HCT116 (cell line): ENCODE data around the gene ALK. TPM values are rescaled to one million over a fixed set of nuclear protein-coding genes. Genes with fewer than 3 reads are reported as not detected.

ENCODE experiments used
- ATAC-seq: fragments of 200-7000 bp; cut with Tn5 transposase; 2 replicates; pipeline ENCODE4 v1.9.1; 2020; ENCODE audit warnings: mild to moderate bottlenecking, moderate library complexity
- BruUV-seq: library from RNA; stranded (reverse); fragments of 400-500 nt; replicated peaks from 2 replicates; lab custom pipeline; 2021; lab: Mats Ljungman, UMichigan
- CTCF ChIA-PET: fragments of 300-600 bp; sonication (Branson Sonifier 250); formaldehyde crosslinking; loops from one replicate; lab custom pipeline; 2021; ENCODE audit warnings: antibody characterized with exemption; lab: Charles Lee
- POLR2A ChIA-PET: fragments of 300-600, 350-600 bp; sonication (Branson Sonifier 250); formaldehyde crosslinking; loops from one replicate; lab custom pipeline; 2021; ENCODE audit warnings: antibody characterized with exemption; lab: Charles Lee
- RAD21 ChIA-PET, 2 experiments: fragments of 300-600 bp; sonication (Branson Sonifier 250); formaldehyde crosslinking; loops; one replicate each; lab custom pipeline; 2023; ENCODE audit warnings: low total read pairs in 2 of 2; ENCODE audit not compliant: uncharacterized antibody in 2 of 2, unreplicated experiment in 2 of 2, low non-redundant PET in 1 of 2; lab: Charles Lee
- DNase-seq: peaks from one replicate; pipeline ENCODE4 v3.0.0-alpha.2; 2010; ENCODE audit warnings: low read depth, low spot score
- H2AFZ ChIP-seq: fragments of 200-600 bp; shearing (Covaris generic), sonication (generic); 2 replicates; pipeline ENCODE4 v1.6.1; 2017; ENCODE audit warnings: low read depth, mixed run types, mixed read lengths, antibody characterized with exemption, low read length; ENCODE audit not compliant: poor library complexity, severe bottlenecking
- H3K27ac ChIP-seq: 2 replicates; pipeline ENCODE4 v1.5.1; 2012; ENCODE audit warnings: low read depth, low read length
- H3K27me3 ChIP-seq: fragments of 200-600 bp; sonication (generic); 2 replicates; pipeline ENCODE4 v1.6.1; 2016; ENCODE audit warnings: mixed run types, low read length, mixed read lengths; ENCODE audit not compliant: insufficient read depth
- H3K36me3 ChIP-seq, 2 experiments: fragments of 200-500 bp in 1 of 2; fragments of 200-600 bp in 1 of 2; sonication (Bioruptor generic) in 1 of 2; sonication (generic) in 1 of 2; 2 replicates each; pipeline versions ENCODE4 v1.5.1 to v1.6.1; 2014 to 2016; ENCODE audit warnings: low read length in 2 of 2, inconsistent platforms in 1 of 2, mixed read lengths in 1 of 2, mixed run types in 1 of 2; ENCODE audit not compliant: insufficient read depth in 2 of 2, control insufficient read depth in 1 of 2
- H3K4me1 ChIP-seq, 2 experiments: fragments of 200-600 bp in 1 of 2; sonication (generic) in 1 of 2; 2 replicates each; pipeline versions ENCODE4 v1.5.1 to v1.6.1; 2012 to 2017; ENCODE audit warnings: low read length in 2 of 2, inconsistent platforms in 1 of 2, mild to moderate bottlenecking in 1 of 2, mixed read lengths in 1 of 2, mixed run types in 1 of 2, moderate library complexity in 1 of 2; ENCODE audit not compliant: insufficient read depth in 2 of 2, control insufficient read depth in 1 of 2
- H3K4me2 ChIP-seq: fragments of 200-600 bp; sonication (generic); 2 replicates; pipeline ENCODE4 v1.6.1; 2017; ENCODE audit warnings: mixed run types, low read length, mixed read lengths
- H3K4me3 ChIP-seq, 2 experiments: fragments of 200-600 bp in 1 of 2; sonication (generic) in 1 of 2; replicated peaks in 1 of 2; 2 replicates each; pipeline ENCODE4 v1.5.1; 2011 to 2016; ENCODE audit warnings: low read length in 2 of 2, control low read depth in 1 of 2, low read depth in 1 of 2, mild to moderate bottlenecking in 1 of 2, mixed read lengths in 1 of 2, mixed run types in 1 of 2
- H3K79me2 ChIP-seq: fragments of 200-600 bp; sonication (generic); 2 replicates; pipeline ENCODE4 v1.6.1; 2017; ENCODE audit warnings: mild to moderate bottlenecking, mixed run types, low read length, moderate library complexity, mixed read lengths; ENCODE audit not compliant: insufficient read depth
- H3K9ac ChIP-seq: fragments of 200-600 bp; sonication (generic); 2 replicates; pipeline ENCODE4 v1.6.1; 2016; ENCODE audit warnings: low read length, mixed read lengths
- H3K9me2 ChIP-seq: fragments of 200-600 bp; sonication (generic), shearing (Covaris generic); 2 replicates; pipeline ENCODE4 v1.6.1; 2017; ENCODE audit warnings: mixed run types, mild to moderate bottlenecking, moderate library complexity; ENCODE audit not compliant: insufficient read depth
- H3K9me3 ChIP-seq, 2 experiments: fragments of 200-500 bp in 1 of 2; fragments of 200-600 bp in 1 of 2; sonication (Bioruptor generic) in 1 of 2; sonication (generic) in 1 of 2; 2 replicates each; pipeline ENCODE4 v1.6.1; 2014 to 2017; ENCODE audit warnings: low read length in 2 of 2, mixed read lengths in 2 of 2, inconsistent platforms in 1 of 2, low read depth in 1 of 2, mild to moderate bottlenecking in 1 of 2, mixed run types in 1 of 2, moderate library complexity in 1 of 2; ENCODE audit not compliant: control insufficient read depth in 1 of 2, insufficient read depth in 1 of 2
- H4K20me1 ChIP-seq: fragments of 200-600 bp; sonication (generic), shearing (Covaris generic); 2 replicates; pipeline ENCODE4 v1.6.1; 2017; ENCODE audit warnings: mixed run types, mild to moderate bottlenecking, moderate library complexity; ENCODE audit not compliant: insufficient read depth
- EGR1 ChIP-seq: IDR thresholded peaks from 2 replicates; pipeline ENCODE4 v1.6.1; 2012; ENCODE audit warnings: low read depth
- EZH2phosphoT487 ChIP-seq: fragments of 200-600 bp; IDR thresholded peaks from 2 replicates; pipeline ENCODE4 v1.6.1; 2018; ENCODE audit warnings: antibody characterized with exemption, borderline replicate concordance
- JUND ChIP-seq: IDR thresholded peaks from 2 replicates; pipeline ENCODE4 v1.6.1; 2012
- REST ChIP-seq: IDR thresholded peaks from 2 replicates; pipeline ENCODE4 v1.6.1; 2012; ENCODE audit warnings: low read depth
- SIN3A ChIP-seq: IDR thresholded peaks from 2 replicates; pipeline ENCODE4 v1.6.1; 2012; ENCODE audit warnings: low read depth
- SP1 ChIP-seq: IDR thresholded peaks from 2 replicates; pipeline ENCODE4 v1.6.1; 2012; ENCODE audit warnings: low read depth
- SRF ChIP-seq: IDR thresholded peaks from 2 replicates; pipeline ENCODE4 v1.6.1; 2012; ENCODE audit warnings: low read depth
- TCF7L2 ChIP-seq: IDR thresholded peaks from 2 replicates; pipeline ENCODE4 v1.7.0; 2011; ENCODE audit warnings: borderline replicate concordance, inconsistent platforms; ENCODE audit not compliant: insufficient read depth, insufficient read length; ENCODE audit errors: extremely low read depth
- YY1 ChIP-seq: IDR thresholded peaks from 2 replicates; pipeline ENCODE4 v1.6.1; 2011; ENCODE audit warnings: low read length, low read depth, moderate library complexity, mild to moderate bottlenecking; ENCODE audit not compliant: insufficient replicate concordance; ENCODE audit errors: extremely low read depth
- ZBTB33 ChIP-seq: IDR thresholded peaks from 2 replicates; pipeline ENCODE4 v1.6.1; 2011; ENCODE audit warnings: mild to moderate bottlenecking, low read length, moderate library complexity; ENCODE audit not compliant: insufficient replicate concordance; ENCODE audit errors: extremely low read depth
- ZNF274 ChIP-seq: fragments of 200-500 bp; sonication (Bioruptor generic); IDR thresholded peaks from 2 replicates; pipeline ENCODE4 v1.6.1; 2014; ENCODE audit warnings: mild to moderate bottlenecking, low read depth, low read length, inconsistent platforms
- intact Hi-C: fragments of 100-400 bp; cut with micrococcal nuclease; formaldehyde crosslinking; loops from 2 replicates; pipeline ENCODE4 v1.10.0; 2022
- total RNA-seq: library from RNA; stranded (reverse); gene quantifications from one replicate; pipeline ENCODE4 v1.2.1, GENCODE V29; 2021; ENCODE audit not compliant: unreplicated experiment

The ALK gene
- total RNA-seq, 1 experiment from 2014 or later: not detected

GRCh38 chr2:29628108-29628745, 293.2 kb downstream of the ALK start:
- CTCF ChIA-PET: no interaction called here
- DNase-seq (no peak), ATAC-seq (no peak)
- H3K9me2 ChIP-seq: no peaks in the 10 kb centered on the region
- H4K20me1 ChIP-seq: no peaks in the 10 kb centered on the region
- RAD21 ChIA-PET: no interaction called here
- H2AFZ ChIP-seq: no peak overlapping the region
- no TSS peak for BruUV-seq
- H3K9me3 ChIP-seq: no peaks in the 10 kb centered on the region
- H3K4me3 ChIP-seq: no peak overlapping the region
- TF ChIP-seq ZNF274 (no peak), EZH2phosphoT487 (no peak), SP1 (no peak), ZBTB33 (no peak), TCF7L2 (no peak), SIN3A (no peak), SRF (no peak), JUND (no peak), EGR1 (no peak), YY1 (no peak), REST (no peak)
- TF ChIP-seq, all 23 proteins: peak for 0
- POLR2A ChIA-PET: no interaction called here
- Histone ChIP-seq H3K79me2 (no peaks in the 10 kb centered on the region), H3K27me3 (peaks cover 74% of the 10 kb centered on the region), H3K4me2 (no peak overlapping the region), H3K4me1 (no peaks in the 10 kb centered on the region), H3K9ac (no peak overlapping the region), H3K36me3 (no peaks in the 10 kb centered on the region), H3K27ac (no peak overlapping the region)
- intact Hi-C loops: no loop called here
